Endodermal cell (in vitro differentiated cells): ENCODE measurements around the gene ITIH5. TPM values are rescaled to one million over a fixed set of nuclear protein-coding genes. Genes with fewer than 3 reads are reported as not detected.
"Not testable (repeated sequence)": the region's sequence is repeated elsewhere in the genome, so short reads cannot be mapped to it uniquely, and the experiment has no call there.

Experiments
- DNase-seq: peaks from one replicate; pipeline ENCODE4 v3.0.0-alpha.2; 2017
- H3K27ac ChIP-seq: 2 replicates; pipeline ENCODE4 v1.5.1; 2013; ENCODE audit warnings: mild to moderate bottlenecking, low read depth, low read length, moderate library complexity
- H3K27me3 ChIP-seq: 2 replicates; pipeline ENCODE4 v1.6.1; 2013; ENCODE audit warnings: mild to moderate bottlenecking, low read length, moderate library complexity; ENCODE audit not compliant: insufficient read depth, control insufficient read depth, poor library complexity, severe bottlenecking
- H3K36me3 ChIP-seq: 2 replicates; pipeline ENCODE4 v1.7.0; 2013; ENCODE audit warnings: mild to moderate bottlenecking, low read length, moderate library complexity; ENCODE audit not compliant: control insufficient read depth, insufficient read depth
- H3K4me1 ChIP-seq: one replicate; pipeline ENCODE4 v1.7.0; 2013; ENCODE audit warnings: low read length; ENCODE audit not compliant: control insufficient read depth, insufficient read depth
- H3K4me3 ChIP-seq: 2 replicates; pipeline ENCODE4 v1.5.1; 2013; ENCODE audit warnings: mild to moderate bottlenecking, low read length, moderate library complexity
- H3K9ac ChIP-seq: 2 replicates; pipeline ENCODE4 v1.6.1; 2013; ENCODE audit warnings: mild to moderate bottlenecking, low read length, moderate library complexity; ENCODE audit not compliant: poor library complexity, severe bottlenecking; ENCODE audit errors: extremely low read depth
- H3K9me3 ChIP-seq: 2 replicates; pipeline ENCODE4 v1.6.1; 2013; ENCODE audit warnings: mild to moderate bottlenecking, low read length, moderate library complexity; ENCODE audit not compliant: control insufficient read depth
- H3K27ac Mint-ChIP-seq: 2 replicates; pipeline ENCODE4 v1.8.0; 2020; ENCODE audit warnings: mixed read lengths
- H3K27me3 Mint-ChIP-seq: 2 replicates; pipeline ENCODE4 v1.8.0; 2021; ENCODE audit warnings: mild to moderate bottlenecking, mixed read lengths; ENCODE audit not compliant: insufficient read depth
- H3K36me3 Mint-ChIP-seq: 2 replicates; pipeline ENCODE4 v1.8.0; 2020; ENCODE audit warnings: low read depth, mixed read lengths
- H3K4me1 Mint-ChIP-seq: 2 replicates; pipeline ENCODE4 v1.8.0; 2020; ENCODE audit warnings: mixed read lengths
- H3K4me3 Mint-ChIP-seq: 2 replicates; pipeline ENCODE4 v1.8.0; 2020; ENCODE audit warnings: mild to moderate bottlenecking, moderate library complexity, mixed read lengths
- H3K9me3 Mint-ChIP-seq: 2 replicates; pipeline ENCODE4 v1.8.0; 2020; ENCODE audit warnings: mild to moderate bottlenecking, mixed read lengths
- CTCF ChIP-seq: fragments of 200-600 bp; sonication (generic); conservative IDR thresholded peaks from 2 replicates; pipeline ENCODE4 v1.5.0; 2021; ENCODE audit warnings: antibody characterized with exemption, mild to moderate bottlenecking
- WGBS, 2 experiments: methylation state at CpG; one replicate each; pipeline versions ENCODE4 v1.1.5 to v1.1.7; 2013; ENCODE audit warnings: missing lambda C conversion rate in 2 of 2, mixed read lengths in 1 of 2; ENCODE audit not compliant: insufficient coverage in 1 of 2, insufficient read length in 1 of 2; 5-methylcytosine and 5-hydroxymethylcytosine counted together
- long read RNA-seq, 4 experiments: library from polyadenylated mRNA in 2 of 4; library from RNA in 1 of 4; library from capped mRNA in 1 of 4; stranded (forward) in 3 of 4; unstranded in 1 of 4; transcript quantifications; one replicate each; pipeline ENCODE4 v2.0.0, GENCODE V29; 2020 to 2021; ENCODE audit warnings: inconsistent platforms in 1 of 4
- polyA plus RNA-seq, 2 experiments: library from polyadenylated mRNA; stranded (reverse); fragments of 50-300 nt; gene quantifications; one replicate each; pipeline ENCODE4 v1.2.3, GENCODE V29; 2013
- total RNA-seq, 2 donors: library from RNA; stranded (reverse); fragmentation: NEBNext Ultra II Directional in 1 of 2; extraction: Animal tissue kit (Norgen Biotek cat#: 25700) in 1 of 2; gene quantifications; 2 replicates in 1 of 2; 3 replicates in 1 of 2; pipeline ENCODE4 v1.2.1, GENCODE V29; 2021

Gene ITIH5
- total RNA-seq = 1 to 10 TPM; 2.9 to 5.3 TPM
- 1.2 TPM for polyA plus RNA-seq (2013, experiment 1 of 2)
- polyA plus RNA-seq (2013, experiment 2 of 2) = 1.5 TPM
- long read RNA-seq, experiment 1 = 0 reads
- long read RNA-seq, experiment 2, full-length matches to known transcripts = 4 of 8 reads
- long read RNA-seq, experiment 2, partial matches to known transcripts = 2 of 8 reads
- long read RNA-seq, experiment 2, other reads (novel, unspliced or antisense) = 2 of 8 reads
- long read RNA-seq, experiment 3, full-length matches to known transcripts = 11 of 15 reads
- long read RNA-seq, experiment 3, partial matches to known transcripts = 1 of 15 reads
- long read RNA-seq, experiment 3, other reads (novel, unspliced or antisense) = 3 of 15 reads
- long read RNA-seq, experiment 4, partial matches to known transcripts = 1 of 1 reads
- long read RNA-seq, experiment 4, other reads (novel, unspliced or antisense) = 0 of 1 reads

- Histone ChIP-seq H3K27me3 (peaks cover 43% of the 10 kb centered on the region), H3K4me1 (no peaks in the 10 kb centered on the region), H3K9me3 (no peaks in the 10 kb centered on the region), H3K9ac (no peak within 1 kb of the TSS), H3K27ac (no peak within 1 kb of the TSS), H3K4me3 (peak within 1 kb of the TSS; percentile 82), H3K36me3 (no peaks in the 10 kb centered on the region)
- Mint-ChIP-seq H3K9me3 (no peaks in the 10 kb centered on the region), H3K4me1 (peaks cover 18% of the 10 kb centered on the region), H3K27me3 (peaks cover 66% of the 10 kb centered on the region), H3K27ac (no peak within 1 kb of the TSS), H3K4me3 (peak within 1 kb of the TSS; percentile 66), H3K36me3 (no peaks in the 10 kb centered on the region)
- TF ChIP-seq CTCF = no peak
- DNase-seq = peak; percentile 81
- WGBS, 2 experiments = 2 to 3% methylated on average over 11 to 50 of the region's 54 CpGs
These were observed at the start of gene ITIH5 for GRCh38 chr10:7666253-7667023. ITIH5 (minus strand) TSS chr10:7666966; CDS start chr10:7666892, 74 bp downstream.

GRCh38 chr10:7715515-7715914, 48.7 kb upstream of the ITIH5 start:
- no peak overlapping the region for H3K4me3 ChIP-seq
- H3K36me3 ChIP-seq = no peaks in the 10 kb centered on the region
- WGBS, 2 experiments = 83 to 90% methylated on average over 5 to 7 of the region's 7 CpGs
- DNase-seq = no peak
- no peaks in the 10 kb centered on the region for H3K4me1 ChIP-seq
- no peak overlapping the region for H3K9ac ChIP-seq
- Mint-ChIP-seq H3K27me3 (peaks cover 5% of the 10 kb centered on the region), H3K36me3 (no peaks in the 10 kb centered on the region), H3K4me3 (no peak overlapping the region), H3K9me3 (no peaks in the 10 kb centered on the region), H3K4me1 (no peaks in the 10 kb centered on the region), H3K27ac (no peak overlapping the region)
- no peaks in the 10 kb centered on the region for H3K27me3 ChIP-seq
- TF ChIP-seq CTCF = no peak
- H3K9me3 ChIP-seq = no peaks in the 10 kb centered on the region
- H3K27ac ChIP-seq = no peak overlapping the region

- H3K9me3 ChIP-seq, H3K4me3 Mint-ChIP-seq, H3K4me3 ChIP-seq, H3K4me1 Mint-ChIP-seq, H3K27me3 ChIP-seq, H3K36me3 ChIP-seq, H3K9me3 Mint-ChIP-seq, H3K27ac ChIP-seq, H3K36me3 Mint-ChIP-seq, DNase-seq, H3K27me3 Mint-ChIP-seq, H3K4me1 ChIP-seq, H3K9ac ChIP-seq, H3K27ac Mint-ChIP-seq: not testable (repeated sequence)
- 86 to 91% methylated on average over 2 to 5 of the region's 5 CpGs for WGBS, 2 experiments
These were observed 44.3 kb upstream of the ITIH5 start for GRCh38 chr10:7711075-7711474.
